NB4 (cell line): ENCODE results near the gene RBM45.

ENCODE experiments used
- MAX ChIP-seq: IDR thresholded peaks from 2 replicates; pipeline ENCODE4 v1.6.1; 2011; ENCODE audit warnings: low read depth, low read length
- MYC ChIP-seq: IDR thresholded peaks from 2 replicates; pipeline ENCODE4 v1.6.1; 2011; ENCODE audit warnings: low read depth, low read length
- POLR2A ChIP-seq: IDR thresholded peaks from 2 replicates; pipeline ENCODE4 v1.6.1; 2011; ENCODE audit warnings: mild to moderate bottlenecking; ENCODE audit not compliant: insufficient read length; ENCODE audit errors: extremely low read depth
- TF ChIP-seq, protein P1 (sequence below): IDR thresholded peaks from one replicate; pipeline ENCODE4 v1.5.1; 2012; ENCODE audit warnings: low read depth, low read length

DNA sequence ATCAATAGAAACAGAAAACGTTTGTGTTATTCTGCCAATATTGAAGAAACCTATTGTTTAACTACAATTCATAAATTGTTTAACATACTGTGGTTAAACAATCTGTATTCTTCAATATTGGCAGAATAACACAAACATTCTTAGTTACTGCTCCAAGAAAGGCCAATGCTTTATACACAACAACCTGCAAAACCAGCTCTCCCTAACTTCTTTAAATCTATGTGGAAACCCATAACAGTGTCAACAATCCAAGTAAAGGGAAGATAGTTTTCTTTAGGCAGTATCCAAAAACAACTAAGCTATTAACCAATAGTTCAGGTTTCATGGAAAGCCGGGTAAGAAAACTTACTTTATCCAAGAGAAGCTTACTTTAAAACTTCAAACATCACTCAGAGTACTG is 6.2 kb upstream of the RBM45 start:
- TF ChIP-seq, protein P1, sequence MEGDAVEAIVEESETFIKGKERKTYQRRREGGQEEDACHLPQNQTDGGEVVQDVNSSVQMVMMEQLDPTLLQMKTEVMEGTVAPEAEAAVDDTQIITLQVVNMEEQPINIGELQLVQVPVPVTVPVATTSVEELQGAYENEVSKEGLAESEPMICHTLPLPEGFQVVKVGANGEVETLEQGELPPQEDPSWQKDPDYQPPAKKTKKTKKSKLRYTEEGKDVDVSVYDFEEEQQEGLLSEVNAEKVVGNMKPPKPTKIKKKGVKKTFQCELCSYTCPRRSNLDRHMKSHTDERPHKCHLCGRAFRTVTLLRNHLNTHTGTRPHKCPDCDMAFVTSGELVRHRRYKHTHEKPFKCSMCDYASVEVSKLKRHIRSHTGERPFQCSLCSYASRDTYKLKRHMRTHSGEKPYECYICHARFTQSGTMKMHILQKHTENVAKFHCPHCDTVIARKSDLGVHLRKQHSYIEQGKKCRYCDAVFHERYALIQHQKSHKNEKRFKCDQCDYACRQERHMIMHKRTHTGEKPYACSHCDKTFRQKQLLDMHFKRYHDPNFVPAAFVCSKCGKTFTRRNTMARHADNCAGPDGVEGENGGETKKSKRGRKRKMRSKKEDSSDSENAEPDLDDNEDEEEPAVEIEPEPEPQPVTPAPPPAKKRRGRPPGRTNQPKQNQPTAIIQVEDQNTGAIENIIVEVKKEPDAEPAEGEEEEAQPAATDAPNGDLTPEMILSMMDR: no peak
- TF ChIP-seq POLR2A: no peak
- no peak for TF ChIP-seq MAX
- TF ChIP-seq MYC: no peak
